ENCODE measurements around the gene PRND.

The PRND gene

GRCh38 chr20:4765681-4766080 is 44.0 kb downstream of the PRND start:
- DNase-seq (ENCODE audit: extremely low read depth, low read depth): no peak
- no peak overlapping the region for H3K4me3 ChIP-seq (replicated peaks; ENCODE audit: low read depth, low read length)
- no peak for TF ChIP-seq CTCF (IDR thresholded peaks at IDR 0.05; ENCODE audit: low read depth, low read length, missing control alignments)

- no peak for DNase-seq (ENCODE audit: extremely low read depth, low read depth)
- no peak for TF ChIP-seq CTCF (IDR thresholded peaks at IDR 0.05; ENCODE audit: low read depth, low read length, missing control alignments)
- no peak overlapping the region for H3K4me3 ChIP-seq (replicated peaks; ENCODE audit: low read depth, low read length)
These were observed 44.9 kb downstream of the PRND start for GRCh38 chr20:4766631-4767030.

- H3K4me3 ChIP-seq (replicated peaks; ENCODE audit: low read depth, low read length): no peak overlapping the region
- DNase-seq (ENCODE audit: extremely low read depth, low read depth): no peak
- TF ChIP-seq CTCF (IDR thresholded peaks at IDR 0.05; ENCODE audit: low read depth, low read length, missing control alignments): no peak
These were observed 45.4 kb downstream of the PRND start for GRCh38 chr20:4767084-4767483.

GRCh38 chr20:4769328-4769727 is 47.6 kb downstream of the PRND start:
- TF ChIP-seq CTCF (IDR thresholded peaks at IDR 0.05; ENCODE audit: low read depth, low read length, missing control alignments): no peak
- no peak overlapping the region for H3K4me3 ChIP-seq (replicated peaks; ENCODE audit: low read depth, low read length)
- no peak for DNase-seq (ENCODE audit: extremely low read depth, low read depth)

GRCh38 chr20:4770026-4770425 is 48.3 kb downstream of the PRND start:
- no peak for DNase-seq (ENCODE audit: extremely low read depth, low read depth)
- no peak overlapping the region for H3K4me3 ChIP-seq (replicated peaks; ENCODE audit: low read depth, low read length)
- no peak for TF ChIP-seq CTCF (IDR thresholded peaks at IDR 0.05; ENCODE audit: low read depth, low read length, missing control alignments)

GRCh38 chr20:4771004-4771403 is 49.3 kb downstream of the PRND start:
- DNase-seq (ENCODE audit: extremely low read depth, low read depth): no peak
- no peak overlapping the region for H3K4me3 ChIP-seq (replicated peaks; ENCODE audit: low read depth, low read length)

More at GRCh38 chr20:4771004-4771403, 49.3 kb downstream of the PRND start:
- no peak for TF ChIP-seq CTCF (IDR thresholded peaks at IDR 0.05; ENCODE audit: low read depth, low read length, missing control alignments)

Measured in HFF-Myc (cell line).